ENCODE data around the gene IFIT1.
"Not testable (repeated sequence)": the region's sequence is repeated elsewhere in the genome, so short reads cannot be mapped to it uniquely, and the experiment has no call there.

Gene IFIT1

GRCh38 chr10:89391907-89392756 lies at the start of gene IFIT1:
Gene IFIT1, plus strand, starts transcription at chr10:89392623. Its CDS starts 90 bp downstream, at chr10:89392713.
- intact Hi-C loops (cut with DNase I), result loop anchor here (2.0 to 5.0 kb wide), 2 partner anchors 23 to 175 kb away; partner anchors contain the start of gene IFIT5
- peak in 29 of 42 donors; percentile 14 to 88 (median 65) for DNase-seq

GRCh38 chr10:89343089-89343767 lies 49.2 kb upstream of the IFIT1 start:
- no peak for DNase-seq
- intact Hi-C loops (cut with DNase I), result loop anchor here (2.0 kb wide), 1 partner anchor 32 kb away; no protein-coding TSS in a partner anchor

- intact Hi-C loops (cut with DNase I), result no loop called here
- DNase-seq, result no peak
These were observed 48.3 kb upstream of the IFIT1 start for GRCh38 chr10:89344156-89344555.

GRCh38 chr10:89345367-89346000 lies 46.9 kb upstream of the IFIT1 start:
- intact Hi-C loops (cut with DNase I), result no loop called here
- peak in 1 of 42 donors; percentile 9 for DNase-seq

GRCh38 chr10:89346405-89347254 lies 45.8 kb upstream of the IFIT1 start:
- intact Hi-C loops (cut with DNase I), result no loop called here
- DNase-seq, result no peak

GRCh38 chr10:89347701-89348457 lies 44.5 kb upstream of the IFIT1 start:
- DNase-seq, result peak in 20 of 42 donors; percentile 22 to 73 (median 54)
- intact Hi-C loops (cut with DNase I), result no loop called here

GRCh38 chr10:89348481-89348880 lies 43.9 kb upstream of the IFIT1 start:
- intact Hi-C loops (cut with DNase I), result no loop called here
- DNase-seq, result no peak

- DNase-seq, result no peak
- intact Hi-C loops (cut with DNase I), result no loop called here
These were observed 43.4 kb upstream of the IFIT1 start for GRCh38 chr10:89348975-89349374.

GRCh38 chr10:89350631-89351315 lies 41.6 kb upstream of the IFIT1 start:
- intact Hi-C loops (cut with DNase I); DNase-seq: not testable (repeated sequence)

- no peak for DNase-seq
- intact Hi-C loops (cut with DNase I), result no loop called here
These were observed 41.0 kb upstream of the IFIT1 start for GRCh38 chr10:89351412-89351779.

GRCh38 chr10:89351780-89352597 lies 40.4 kb upstream of the IFIT1 start:
- intact Hi-C loops (cut with DNase I), result no loop called here

GRCh38 chr10:89352802-89353201 lies 39.6 kb upstream of the IFIT1 start:
- DNase-seq, result no peak
- intact Hi-C loops (cut with DNase I), result no loop called here

More at GRCh38 chr10:89351780-89352597, 40.4 kb upstream of the IFIT1 start:
- no peak for DNase-seq

GRCh38 chr10:89355394-89355931 lies 37.0 kb upstream of the IFIT1 start:
- intact Hi-C loops (cut with DNase I), result no loop called here
- DNase-seq, result no peak

GRCh38 chr10:89357096-89357495 lies 35.3 kb upstream of the IFIT1 start:
- intact Hi-C loops (cut with DNase I), result no loop called here

GRCh38 chr10:89357975-89358374 lies 34.4 kb upstream of the IFIT1 start:
- intact Hi-C loops (cut with DNase I), result no loop called here
- DNase-seq, result no peak

More at GRCh38 chr10:89357096-89357495, 35.3 kb upstream of the IFIT1 start:
- DNase-seq, result no peak

GRCh38 chr10:89360157-89360556 lies 32.3 kb upstream of the IFIT1 start:
- intact Hi-C loops (cut with DNase I), result no loop called here
- no peak for DNase-seq

All from head of caudate nucleus (tissue), 42 donors.